Tibial nerve (tissue), 4 donors: ENCODE data around the gene PDGFA.

Experiments
- EP300 ChIP-seq, 2 donors: sonication (generic); formaldehyde crosslinking; IDR thresholded peaks; one replicate each; pipeline ENCODE4 v1.6.1; 2017; ENCODE audit warnings: antibody characterized with exemption in 2 of 2, mild to moderate bottlenecking in 1 of 2
- TF ChIP-seq, protein P1 (sequence below), 5 experiments: fragments of 200-600 bp in 3 of 5; fragments of 450-650 bp in 2 of 5; sonication (generic) in 3 of 5; IDR thresholded peaks; one replicate each; pipeline ENCODE4 v1.5.1; 2016 to 2019; ENCODE audit warnings: antibody characterized with exemption in 5 of 5, mild to moderate bottlenecking in 3 of 5, moderate library complexity in 2 of 5

DNA sequence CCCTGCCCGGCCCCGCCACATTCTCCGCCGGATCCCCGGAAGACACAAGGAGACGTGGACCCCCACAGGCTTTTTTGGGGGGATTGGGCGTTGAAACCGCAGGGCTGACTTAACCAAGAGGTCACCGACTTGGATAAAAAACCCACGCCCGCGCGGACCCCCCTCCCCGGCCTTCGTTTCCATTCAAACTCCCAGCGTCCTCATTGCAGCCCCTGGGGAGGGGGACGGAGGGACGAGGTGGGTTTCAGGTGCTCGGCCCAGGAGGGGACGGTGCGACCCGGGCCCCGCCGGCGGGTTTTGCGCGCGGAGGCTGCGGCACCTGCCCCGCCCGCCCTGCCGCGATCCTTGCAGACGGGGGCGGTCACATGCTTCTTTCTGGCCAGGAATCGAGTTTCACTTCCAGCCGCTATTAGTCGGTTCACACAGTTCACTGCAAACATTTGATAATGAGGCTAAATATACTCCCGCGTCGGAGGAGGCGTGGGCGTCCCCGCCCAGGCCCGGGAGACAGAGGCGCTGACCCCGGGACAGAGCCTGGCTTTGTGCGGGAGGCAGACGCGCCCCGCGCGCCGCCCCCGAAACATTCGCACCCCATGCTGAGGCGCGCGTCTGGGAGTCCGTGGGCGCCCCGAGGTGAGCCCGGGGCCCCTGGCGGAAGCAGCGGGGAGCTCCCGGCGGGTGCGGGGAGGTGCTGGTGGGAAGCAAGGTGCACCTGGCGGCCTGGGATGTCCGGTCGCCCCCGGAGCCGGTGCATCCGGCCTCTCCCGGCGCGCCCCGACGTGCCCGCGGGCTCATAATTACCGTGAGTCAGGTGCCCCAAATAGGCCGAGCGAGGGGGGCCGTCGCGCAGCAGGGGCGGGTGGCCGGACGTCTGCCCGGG is 2.7 kb upstream of the PDGFA start:
- TF ChIP-seq, protein P1, sequence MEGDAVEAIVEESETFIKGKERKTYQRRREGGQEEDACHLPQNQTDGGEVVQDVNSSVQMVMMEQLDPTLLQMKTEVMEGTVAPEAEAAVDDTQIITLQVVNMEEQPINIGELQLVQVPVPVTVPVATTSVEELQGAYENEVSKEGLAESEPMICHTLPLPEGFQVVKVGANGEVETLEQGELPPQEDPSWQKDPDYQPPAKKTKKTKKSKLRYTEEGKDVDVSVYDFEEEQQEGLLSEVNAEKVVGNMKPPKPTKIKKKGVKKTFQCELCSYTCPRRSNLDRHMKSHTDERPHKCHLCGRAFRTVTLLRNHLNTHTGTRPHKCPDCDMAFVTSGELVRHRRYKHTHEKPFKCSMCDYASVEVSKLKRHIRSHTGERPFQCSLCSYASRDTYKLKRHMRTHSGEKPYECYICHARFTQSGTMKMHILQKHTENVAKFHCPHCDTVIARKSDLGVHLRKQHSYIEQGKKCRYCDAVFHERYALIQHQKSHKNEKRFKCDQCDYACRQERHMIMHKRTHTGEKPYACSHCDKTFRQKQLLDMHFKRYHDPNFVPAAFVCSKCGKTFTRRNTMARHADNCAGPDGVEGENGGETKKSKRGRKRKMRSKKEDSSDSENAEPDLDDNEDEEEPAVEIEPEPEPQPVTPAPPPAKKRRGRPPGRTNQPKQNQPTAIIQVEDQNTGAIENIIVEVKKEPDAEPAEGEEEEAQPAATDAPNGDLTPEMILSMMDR (IDR thresholded peaks at IDR 0.05) = no peak
- TF ChIP-seq EP300 (IDR thresholded peaks at IDR 0.05) = peak in 1 of 2 donors; percentile 14
